T1000 (cell line): ENCODE measurements around the gene CADPS2.
"Not testable (repeated sequence)": the region's sequence is repeated elsewhere in the genome, so short reads cannot be mapped to it uniquely, and the experiment has no call there.

Experiments
- DNase-seq: peaks from one replicate; lab custom pipeline; 2025; ENCODE audit warnings: mixed read lengths; lab: John Stamatoyannopoulos, UW

CADPS2 gene

DNA sequence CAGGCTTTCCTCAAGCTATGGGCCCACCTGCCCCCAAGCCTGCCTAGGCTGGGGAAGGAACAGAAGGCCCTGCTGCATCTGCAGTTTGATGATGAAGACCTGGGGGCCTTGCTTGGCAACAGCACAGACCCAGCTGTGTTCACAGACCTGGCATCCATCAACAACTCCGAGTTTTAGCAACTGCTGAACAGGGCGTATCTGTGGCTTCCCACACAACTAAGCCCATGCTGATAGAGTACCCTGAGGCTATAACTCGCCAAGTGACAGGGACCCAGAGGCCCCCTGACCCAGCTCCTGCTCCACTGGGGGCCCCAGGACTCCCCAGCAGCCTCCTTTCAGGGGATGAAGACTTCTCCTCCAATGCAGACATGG lies 36.3 kb downstream of the CADPS2 start:
- no peak for DNase-seq

DNA sequence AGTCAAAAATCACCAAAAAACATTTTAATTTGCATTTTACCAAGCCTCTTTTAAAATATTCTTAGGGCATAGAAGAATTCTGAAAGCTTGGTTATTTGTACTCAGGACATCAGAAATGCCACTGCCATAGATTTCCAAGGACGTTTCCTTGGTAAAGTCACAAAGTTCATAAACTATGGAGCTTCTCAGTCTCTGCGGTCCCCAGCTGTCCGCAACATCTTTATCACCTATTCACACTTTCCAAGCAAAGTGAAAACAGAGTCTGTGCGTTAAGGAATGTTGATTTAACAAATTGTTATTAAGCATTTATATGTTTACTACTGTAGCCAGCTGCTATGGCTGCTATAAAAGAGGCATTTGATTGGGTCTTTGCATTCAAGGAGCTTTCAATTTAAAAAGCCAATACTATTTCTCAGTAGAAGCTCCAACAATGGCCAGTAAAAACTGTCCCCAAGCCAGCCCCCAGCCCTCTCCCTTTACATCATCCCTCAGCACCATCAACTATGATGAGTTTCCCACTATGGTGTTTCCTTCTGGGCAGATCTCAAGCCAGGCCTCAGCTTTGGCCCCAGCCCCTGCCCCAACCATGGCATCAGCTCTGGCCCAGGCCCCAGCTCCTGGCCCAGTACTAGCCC lies 36.8 kb downstream of the CADPS2 start:
- no peak for DNase-seq

DNA sequence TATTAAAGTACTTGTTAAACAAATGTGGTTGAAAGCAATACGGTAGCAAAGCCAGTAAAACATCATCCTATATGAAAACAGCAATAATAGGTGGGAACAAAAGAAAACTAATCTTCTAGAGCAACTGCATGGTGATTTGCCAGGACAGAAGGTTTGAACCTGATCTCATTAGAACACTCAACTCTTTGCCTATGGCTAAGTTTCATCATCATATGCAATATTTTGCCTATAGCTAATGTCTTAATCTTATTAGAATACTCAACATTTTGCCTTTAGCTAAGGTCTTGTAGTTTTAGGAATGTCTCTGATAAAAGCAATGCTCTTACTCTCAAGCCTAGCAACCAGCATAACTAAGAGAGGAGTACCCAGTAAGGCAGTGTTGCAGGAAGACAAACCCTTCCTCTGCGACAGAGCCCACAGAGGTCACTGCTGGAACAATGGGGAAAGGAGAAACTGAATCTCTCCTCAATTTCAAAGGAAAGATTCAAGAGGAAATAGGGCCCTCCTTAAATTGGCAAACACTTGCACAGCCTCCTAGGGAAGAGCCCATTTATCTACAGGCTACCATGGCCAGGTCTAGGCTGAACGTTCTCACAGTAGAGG lies 38.3 kb downstream of the CADPS2 start:
- DNase-seq = no peak

DNA sequence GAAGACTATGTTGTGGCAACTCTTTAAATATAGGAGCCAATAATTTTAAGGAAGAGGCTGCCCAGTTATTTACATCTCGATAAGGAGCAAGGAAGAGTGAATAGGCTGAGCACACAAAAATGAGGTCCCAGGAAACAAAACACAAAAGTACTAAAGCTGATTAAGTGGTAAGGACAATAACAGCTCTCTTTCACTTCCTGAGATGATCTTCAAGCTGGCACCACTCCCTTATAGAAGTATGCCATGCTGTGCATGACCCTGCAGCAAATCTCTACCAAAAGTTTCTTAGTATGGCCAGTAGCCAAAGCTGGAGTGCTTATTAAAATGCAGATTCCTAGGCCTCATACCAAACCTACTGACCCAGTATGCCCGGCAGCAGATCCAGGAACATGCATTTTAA lies 39.7 kb downstream of the CADPS2 start:
- no peak for DNase-seq

DNA sequence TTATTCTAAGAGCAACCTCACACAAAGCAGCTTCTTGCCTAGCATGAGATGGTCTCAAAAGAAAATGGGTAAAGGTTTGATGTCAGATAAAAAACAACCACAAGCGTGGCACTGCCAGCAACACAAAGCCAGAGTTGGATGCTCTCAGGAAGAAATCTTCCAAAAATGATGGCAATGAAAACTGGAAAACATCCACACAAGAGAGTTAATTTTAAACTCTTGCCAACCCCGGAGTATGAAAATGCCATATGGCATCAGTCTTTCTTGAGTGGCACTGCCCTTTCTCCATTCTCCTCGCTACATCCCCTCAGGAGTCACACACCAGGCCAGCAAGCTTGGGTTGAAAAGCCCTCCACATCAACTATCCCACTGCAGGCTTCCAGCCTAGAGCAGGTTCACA lies 41.0 kb downstream of the CADPS2 start:
- DNase-seq = no peak

DNA sequence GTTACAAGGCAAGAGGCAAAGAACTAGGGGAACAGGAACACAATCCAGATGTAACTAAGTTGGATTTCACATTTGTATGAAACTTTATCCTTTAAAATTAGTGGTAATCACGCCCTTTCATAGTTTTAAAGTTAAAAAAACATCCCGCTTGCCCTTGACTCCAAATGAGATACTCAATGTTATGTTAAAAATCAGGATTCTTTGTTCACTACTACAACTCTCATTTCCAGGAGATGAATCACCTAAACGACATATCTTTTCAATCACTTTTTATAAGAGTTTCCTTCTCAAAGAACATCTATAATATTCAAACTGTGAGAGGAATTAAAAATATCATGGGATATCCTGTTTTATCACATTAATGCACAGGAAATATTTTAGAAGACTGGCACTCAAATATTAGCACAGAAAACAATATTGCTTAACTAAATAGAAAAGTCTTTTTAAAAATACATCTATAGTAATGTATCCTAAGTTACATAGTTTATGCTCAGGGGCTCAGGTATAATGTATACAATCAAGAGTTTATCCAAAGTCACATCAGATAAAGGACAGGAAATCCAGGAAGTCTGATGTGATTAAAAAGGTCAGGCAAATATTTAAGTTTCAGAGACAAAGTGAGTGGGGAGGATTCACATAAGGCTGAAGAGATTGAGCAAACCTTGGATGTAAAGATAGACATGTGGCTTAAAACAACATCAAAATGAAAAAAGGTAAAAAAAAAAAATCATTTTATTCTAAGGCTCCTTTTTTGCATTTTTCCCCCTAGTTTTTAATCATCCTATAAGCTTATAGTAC lies 41.9 kb downstream of the CADPS2 start:
- no peak for DNase-seq

DNA sequence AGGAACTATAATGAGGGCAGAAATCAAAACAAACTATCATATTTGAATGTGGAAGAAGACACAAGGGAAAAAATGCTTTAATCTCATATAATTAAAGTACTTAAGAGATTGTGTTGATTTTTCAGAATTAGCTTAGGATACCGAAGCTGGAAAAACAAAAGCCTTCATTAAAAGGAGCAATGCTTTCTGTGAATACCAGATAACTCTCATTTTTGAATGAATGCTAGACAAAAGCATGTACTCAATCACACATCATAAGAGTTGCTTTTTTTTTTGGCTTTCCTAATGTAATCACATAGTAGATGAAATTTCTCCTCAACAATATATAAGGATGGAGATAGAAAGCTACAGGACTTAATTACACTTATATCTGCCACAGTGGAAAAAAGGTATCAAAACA lies 43.3 kb downstream of the CADPS2 start:
- DNase-seq = no peak

DNA sequence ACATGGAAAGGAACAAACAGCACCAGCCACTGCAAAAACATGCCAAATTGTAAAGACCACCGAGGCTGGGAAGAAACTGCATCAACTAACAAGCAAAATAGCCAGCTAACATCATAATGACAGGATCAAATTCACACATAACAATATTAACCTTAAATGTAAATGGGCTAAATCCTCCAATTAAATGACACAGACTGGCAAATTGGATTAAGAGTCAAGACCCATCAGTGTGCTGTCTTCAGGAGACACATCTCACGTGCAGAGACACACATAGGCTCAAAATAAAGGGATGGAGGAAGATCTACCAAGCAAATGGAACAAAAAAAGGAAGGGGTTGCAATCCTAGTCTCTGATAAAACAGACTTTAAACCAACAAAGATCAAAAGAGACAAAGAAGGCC lies 50.0 kb downstream of the CADPS2 start:
- not testable (repeated sequence) for DNase-seq

DNA sequence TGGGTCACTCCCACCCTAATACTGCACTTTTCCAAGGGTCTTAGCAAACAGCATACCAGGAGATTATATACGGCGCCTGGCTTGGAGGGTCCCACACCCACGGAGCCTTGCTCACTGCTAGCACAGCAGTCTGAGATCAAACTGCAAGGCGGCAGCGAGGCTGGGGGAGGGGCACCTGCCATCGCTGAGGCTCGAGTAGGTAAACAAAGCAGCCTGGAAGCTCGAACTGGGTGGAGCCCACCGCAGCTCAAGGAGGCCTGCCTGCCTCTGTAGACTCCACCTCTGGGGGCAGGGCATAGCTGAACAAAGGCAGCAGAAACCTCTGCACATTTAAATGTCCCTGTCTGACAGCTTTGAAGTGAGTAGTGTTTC lies 51.7 kb downstream of the CADPS2 start:
- DNase-seq = not testable (repeated sequence)

DNA sequence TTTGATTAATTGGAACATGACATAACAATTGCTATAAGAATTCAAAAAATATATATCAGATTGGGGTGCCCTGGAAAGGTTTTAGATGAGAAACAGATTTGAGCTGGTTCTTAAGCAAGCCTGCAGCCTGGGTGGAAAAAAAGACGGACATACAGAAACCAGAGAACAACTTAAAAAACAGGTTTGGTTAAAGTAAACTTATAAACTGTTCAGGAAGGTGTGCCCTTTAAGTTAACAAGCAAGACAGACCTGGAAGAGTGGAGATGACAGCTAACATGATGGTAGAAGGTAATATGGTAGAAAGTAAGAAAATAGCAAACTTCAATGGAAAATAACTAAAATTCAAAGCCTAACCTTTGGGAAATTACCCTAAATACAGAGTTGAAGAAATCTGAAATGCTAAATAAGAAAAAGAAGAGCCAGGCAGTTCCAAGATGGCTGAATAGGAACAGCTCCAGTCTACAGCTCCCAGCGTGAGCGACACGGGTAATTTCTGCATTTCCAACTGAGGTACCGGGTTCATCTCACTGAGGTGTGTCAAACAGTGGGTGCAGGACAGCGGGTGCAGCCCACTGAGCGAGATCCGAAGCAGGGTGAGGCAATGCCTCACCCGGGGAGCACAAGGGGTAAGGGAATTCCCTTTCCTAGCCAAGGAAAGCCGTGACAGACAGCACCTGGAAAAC lies 52.2 kb downstream of the CADPS2 start:
- no peak for DNase-seq

DNA sequence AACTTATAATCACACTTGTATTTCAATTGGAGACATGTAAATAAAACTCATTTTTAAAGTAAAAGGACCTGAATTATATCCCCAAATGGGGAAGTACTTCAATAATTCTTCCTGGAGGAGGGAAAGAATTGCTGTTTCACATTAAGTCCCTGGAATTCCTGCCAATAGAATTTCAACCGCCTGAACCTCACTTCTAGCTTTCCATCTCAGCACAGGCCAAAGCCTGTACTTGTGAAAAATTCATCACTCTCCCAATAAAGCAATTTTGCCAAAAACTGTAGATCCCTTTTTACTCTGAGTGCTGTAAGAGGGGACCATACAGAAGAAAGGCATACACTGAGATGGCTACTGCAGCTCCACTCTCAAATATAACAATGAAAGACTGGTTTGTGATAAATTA lies 54.8 kb downstream of the CADPS2 start:
- DNase-seq = no peak

DNA sequence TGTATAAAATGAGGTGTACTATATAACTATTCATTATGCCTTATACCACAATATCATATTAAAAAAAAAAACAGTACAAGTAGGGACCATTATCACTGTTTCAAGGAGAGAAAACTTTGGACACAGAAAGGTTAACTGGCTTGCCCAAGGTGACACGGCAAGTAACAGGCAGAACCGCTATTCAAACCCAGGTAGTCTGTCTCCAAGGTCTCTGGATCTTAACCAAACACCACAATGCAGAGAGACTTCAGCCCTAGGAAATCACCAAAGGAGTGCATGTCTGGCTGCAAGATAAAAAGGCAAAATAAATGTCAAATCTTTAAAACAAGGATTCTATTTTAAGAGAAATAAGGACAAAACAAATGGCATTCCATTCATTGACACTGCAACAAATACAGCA lies 56.3 kb downstream of the CADPS2 start:
- DNase-seq = no peak

DNA sequence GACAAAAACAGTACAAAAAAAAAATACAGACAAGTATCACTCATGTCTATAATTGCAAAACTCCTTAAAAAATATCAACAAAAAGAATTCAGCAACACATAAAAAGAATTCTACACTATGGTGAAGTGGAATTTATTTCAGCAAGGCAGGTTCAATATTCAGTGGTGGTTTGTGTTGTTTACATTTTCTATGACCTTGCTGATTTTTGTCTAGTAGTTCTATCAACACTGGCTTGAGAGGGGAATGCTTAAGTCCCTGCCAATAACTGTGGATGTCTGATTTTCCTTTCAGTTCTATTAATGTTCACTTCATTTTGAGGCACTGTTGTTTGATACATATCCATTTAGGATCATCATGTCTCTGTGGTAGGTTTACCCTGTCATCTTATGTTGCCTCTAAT lies 58.5 kb downstream of the CADPS2 start:
- DNase-seq = no peak

DNA sequence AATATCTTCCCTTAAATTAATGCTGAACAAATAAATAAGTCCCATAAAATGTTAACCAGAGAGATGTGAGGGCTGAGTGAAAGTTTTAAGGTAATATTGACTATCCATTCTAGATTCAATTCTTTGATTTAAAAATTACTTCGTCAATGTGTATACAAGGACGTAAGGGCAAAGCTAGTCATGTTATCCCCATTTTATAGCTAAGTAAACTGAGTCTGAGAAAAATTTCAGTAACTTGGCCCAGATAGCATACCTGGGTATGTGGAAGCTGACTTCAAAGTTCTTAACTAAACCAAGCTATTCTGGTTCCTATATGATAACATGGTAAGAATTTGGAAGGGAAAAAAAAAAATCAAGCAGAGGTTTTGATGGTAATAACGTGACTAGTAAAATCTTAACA lies 72.4 kb downstream of the CADPS2 start:
- DNase-seq = no peak

DNA sequence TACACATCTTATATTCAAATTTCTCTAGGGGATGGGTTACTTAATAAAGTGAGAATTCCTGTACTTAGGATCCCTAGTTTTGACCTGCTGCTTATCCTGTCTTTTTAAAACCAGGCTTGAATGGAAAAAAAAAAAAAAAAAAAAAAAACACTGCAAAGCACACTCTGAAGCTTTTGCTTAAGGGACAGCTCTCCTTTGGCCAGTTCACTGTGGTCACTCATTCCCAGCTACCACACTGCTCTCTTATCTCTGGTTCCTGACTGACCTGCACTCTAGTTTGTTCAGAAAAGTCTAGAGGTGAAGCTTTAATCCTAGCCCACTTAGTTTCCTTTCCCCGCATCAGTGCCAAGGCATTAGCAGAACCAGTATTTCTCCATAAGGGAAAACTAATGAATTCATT lies 82.4 kb downstream of the CADPS2 start:
- no peak for DNase-seq

DNA sequence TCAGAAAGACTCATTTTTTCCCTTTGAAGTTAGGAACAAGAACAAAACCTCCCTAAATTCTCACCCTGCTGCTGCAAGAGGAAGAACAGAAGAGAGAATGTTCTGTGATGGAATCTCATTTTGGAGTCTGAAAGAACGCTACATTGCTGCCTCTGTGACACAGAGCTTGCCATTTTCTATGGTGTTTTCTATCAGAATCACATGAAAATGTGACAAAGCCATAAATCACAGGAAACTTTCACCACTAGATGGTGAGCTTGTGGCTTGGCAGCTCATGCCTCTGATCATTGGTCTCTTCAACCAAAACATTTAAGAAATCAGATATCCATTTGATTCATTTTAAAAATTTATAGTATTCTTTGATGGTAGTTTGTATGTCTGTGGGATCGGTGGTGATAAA lies 82.9 kb downstream of the CADPS2 start:
- DNase-seq = no peak

DNA sequence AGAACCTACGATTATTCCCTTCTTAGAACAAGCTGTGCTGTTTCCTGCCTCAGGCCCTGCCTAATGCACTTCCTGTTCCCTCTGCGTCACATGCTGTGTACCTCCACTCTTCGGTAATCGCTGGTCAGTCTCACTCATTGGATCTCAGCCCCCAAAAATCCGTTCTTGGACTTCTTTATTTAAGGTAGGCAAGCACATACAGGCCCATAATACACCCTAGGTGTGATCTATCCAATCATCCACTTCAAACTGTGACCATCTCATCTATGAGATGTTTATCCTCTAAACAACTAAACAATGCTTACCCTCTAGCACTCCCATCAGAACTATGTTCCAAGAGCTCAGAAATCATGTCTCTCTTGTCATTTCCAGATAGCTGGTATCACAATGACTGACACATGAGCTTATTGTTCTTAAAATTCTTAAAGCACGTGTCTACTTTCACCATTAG lies 83.9 kb downstream of the CADPS2 start:
- no peak for DNase-seq

DNA sequence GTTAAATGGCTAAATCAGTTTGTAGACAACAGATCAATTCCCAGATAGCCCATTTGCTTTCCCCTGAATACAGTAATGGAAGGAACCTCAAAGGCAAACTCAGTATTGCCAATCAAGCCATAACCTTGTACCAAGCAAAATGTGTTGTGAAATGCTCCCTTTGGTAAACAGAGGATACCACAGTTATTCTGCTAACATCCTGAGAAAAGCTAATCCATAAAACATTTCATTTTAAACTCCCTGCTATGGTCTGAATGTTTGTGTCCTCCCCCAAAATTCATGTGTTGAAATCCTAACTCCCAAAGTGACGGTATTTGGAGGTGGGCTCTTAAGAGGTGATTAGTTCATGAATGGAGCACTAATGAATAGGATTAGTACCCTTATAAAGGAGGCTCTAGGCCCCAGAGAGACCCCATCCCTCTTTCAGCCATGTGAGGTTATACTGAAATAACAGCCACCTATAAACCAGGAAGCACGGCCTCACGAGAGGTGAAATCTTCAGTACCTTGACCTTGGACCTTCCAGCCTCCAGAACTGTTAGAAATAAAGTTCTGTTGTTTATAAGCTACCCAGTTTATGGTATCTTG lies 94.2 kb downstream of the CADPS2 start:
- DNase-seq = no peak

DNA sequence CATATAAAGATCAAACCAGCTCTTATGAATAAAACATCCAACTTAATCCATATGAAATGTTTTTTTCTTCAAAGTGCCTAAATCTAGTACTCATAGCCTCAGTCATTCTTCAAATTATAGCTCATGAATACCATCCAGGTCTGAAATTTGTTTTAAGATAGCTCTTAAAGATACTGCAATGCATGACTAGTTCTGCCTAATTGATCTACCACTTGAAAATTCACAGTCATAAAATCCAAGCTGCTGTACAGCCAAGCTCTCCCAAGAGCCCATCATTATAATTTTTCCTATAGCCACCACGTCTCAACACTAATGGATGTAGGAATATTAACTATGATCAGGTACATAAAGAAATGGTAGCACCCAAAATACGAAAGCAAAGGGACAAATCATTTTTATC lies 95.7 kb downstream of the CADPS2 start:
- no peak for DNase-seq

DNA sequence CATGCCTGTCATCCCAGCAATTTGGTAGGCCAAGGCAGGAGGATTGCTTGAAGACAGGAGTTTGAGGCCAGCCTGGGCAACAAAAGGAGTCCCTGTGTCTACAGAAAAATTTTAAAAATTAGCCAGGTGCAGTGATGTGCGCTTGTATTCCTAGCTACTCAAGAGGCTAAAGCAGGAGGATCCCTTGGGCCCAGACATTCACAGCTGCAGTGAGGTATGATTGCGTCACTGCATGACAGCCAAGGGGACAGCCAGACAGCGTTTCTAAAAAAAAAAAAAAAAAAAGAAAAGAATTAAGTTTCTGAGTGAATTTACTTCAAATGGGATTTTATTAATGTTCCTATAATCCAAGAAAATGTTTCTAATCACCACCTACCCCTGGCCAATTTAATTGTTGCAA lies 96.1 kb downstream of the CADPS2 start:
- no peak for DNase-seq

DNA sequence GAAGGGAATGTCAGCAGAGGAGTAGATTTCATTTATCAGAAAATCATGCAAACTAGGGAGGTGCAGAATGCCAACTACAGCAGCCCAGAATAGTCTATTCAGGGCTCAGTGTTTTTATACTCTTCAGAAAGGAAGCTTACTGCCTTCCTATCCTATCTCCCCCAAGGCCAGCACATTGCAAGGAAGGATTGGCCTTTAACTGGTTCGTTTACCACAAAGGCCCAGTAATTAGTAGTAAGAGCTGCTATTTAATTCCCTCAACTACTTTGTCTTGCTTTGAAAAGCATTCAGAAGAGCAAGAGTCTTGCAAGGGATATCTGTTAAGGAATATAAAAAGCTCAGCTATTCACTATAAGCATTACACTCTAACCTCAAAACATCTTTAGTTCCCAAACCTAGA lies 97.1 kb downstream of the CADPS2 start:
- no peak for DNase-seq

DNA sequence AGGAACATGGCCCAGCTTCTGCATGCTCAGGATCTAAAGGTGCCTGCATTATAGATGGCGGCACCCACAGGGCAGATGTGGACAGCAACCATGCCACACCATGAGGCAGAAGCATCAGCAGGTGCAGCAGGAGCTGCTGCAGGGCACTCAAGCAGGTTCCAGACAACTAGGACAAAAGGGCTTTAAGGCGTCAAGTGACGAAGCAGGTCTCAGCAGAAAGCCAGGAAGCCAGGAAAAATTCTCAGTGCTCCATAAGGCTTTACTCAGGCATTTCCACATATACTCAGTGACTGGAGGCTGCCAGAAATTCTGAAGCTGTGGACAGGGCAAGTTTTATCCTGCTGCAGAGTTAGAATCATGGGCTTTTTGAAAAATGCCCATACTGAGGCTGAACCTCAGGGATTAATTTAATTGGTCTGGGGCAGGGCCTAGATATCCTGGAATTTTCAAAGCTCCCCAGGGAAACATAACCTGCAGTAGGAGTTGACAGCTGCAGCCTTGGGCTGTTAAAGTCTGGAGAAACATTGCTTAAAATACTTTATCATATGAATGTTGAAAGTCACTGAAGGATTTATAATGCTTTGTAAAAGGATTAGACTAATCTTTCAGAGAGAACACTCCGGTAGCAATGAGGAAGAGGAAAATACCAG lies 115.4 kb downstream of the CADPS2 start:
- no peak for DNase-seq
